IMR-90 (cell line): ENCODE measurements around the gene MT1H. TPM values are rescaled to one million over a fixed set of nuclear protein-coding genes. Genes with fewer than 3 reads are reported as not detected.

ENCODE experiments used
- ATAC-seq: fragments of 200-7000 bp; cut with Tn5 transposase; 2 replicates; pipeline ENCODE4 v1.9.1; 2020; ENCODE audit warnings: low read depth, mild to moderate bottlenecking, moderate library complexity
- BruUV-seq: library from RNA; stranded (reverse); fragments of 400-500 nt; replicated peaks from 2 replicates; lab custom pipeline; 2021; lab: Mats Ljungman, UMichigan
- CTCF ChIA-PET: fragments of 300-600 bp; formaldehyde crosslinking; extraction: SDS; loops from one replicate; lab custom pipeline; 2021; ENCODE audit warnings: antibody characterized with exemption; lab: Yijun Ruan, JAX
- POLR2A ChIA-PET: fragments of 300-600 bp; sonication (Branson Sonifier 250); formaldehyde crosslinking; loops from one replicate; lab custom pipeline; 2022; ENCODE audit warnings: antibody characterized with exemption; ENCODE audit not compliant: unreplicated experiment; lab: Charles Lee
- DNase-seq: peaks from one replicate; pipeline ENCODE4 v3.0.0; 2013
- H2AFZ ChIP-seq: replicated peaks from 2 replicates; pipeline ENCODE3; 2013; ENCODE audit warnings: low read length, mild to moderate bottlenecking; ENCODE audit not compliant: poor library complexity
- H2AK5ac ChIP-seq: 2 replicates; pipeline ENCODE4 v1.6.1; 2013; ENCODE audit warnings: low read depth, low read length, inconsistent platforms
- H2AK9ac ChIP-seq: replicated peaks from 2 replicates; pipeline ENCODE3; 2013; ENCODE audit warnings: mild to moderate bottlenecking, low read depth, low read length, moderate library complexity; ENCODE audit not compliant: poor library complexity
- H2BK120ac ChIP-seq: 2 replicates; pipeline ENCODE4 v1.6.1; 2013; ENCODE audit warnings: low read depth, low read length, inconsistent platforms
- H2BK15ac ChIP-seq: 3 replicates; pipeline ENCODE4 v1.6.1; 2013; ENCODE audit warnings: low read depth, low read length, inconsistent platforms
- H2BK20ac ChIP-seq: 2 replicates; pipeline ENCODE4 v1.6.1; 2013; ENCODE audit warnings: low read depth, mild to moderate bottlenecking, inconsistent platforms, low read length, moderate library complexity
- H2BK5ac ChIP-seq: 2 replicates; pipeline ENCODE4 v1.6.1; 2013; ENCODE audit warnings: mild to moderate bottlenecking, low read depth, low read length, inconsistent platforms; ENCODE audit not compliant: poor library complexity, severe bottlenecking
- H3K14ac ChIP-seq: replicated peaks from 2 replicates; pipeline ENCODE4 v1.6.1; 2013; ENCODE audit warnings: low read depth, low read length, inconsistent platforms
- H3K18ac ChIP-seq: 2 replicates; pipeline ENCODE4 v1.6.1; 2013; ENCODE audit warnings: low read depth, low read length, control low read depth
- H3K23ac ChIP-seq: 2 replicates; pipeline ENCODE4 v1.6.1; 2013; ENCODE audit warnings: low read depth, low read length, inconsistent platforms
- H3K27ac ChIP-seq: 2 replicates; pipeline ENCODE4 v1.5.1; 2013; ENCODE audit warnings: mild to moderate bottlenecking, control low read depth, low read length; ENCODE audit not compliant: insufficient read depth
- H3K27me3 ChIP-seq: 2 replicates; pipeline ENCODE4 v1.6.1; 2013; ENCODE audit warnings: low read length; ENCODE audit not compliant: control insufficient read depth, insufficient read depth
- H3K36me3 ChIP-seq: 2 replicates; pipeline ENCODE4 v1.6.1; 2013; ENCODE audit warnings: low read length, mixed read lengths; ENCODE audit not compliant: control insufficient read depth, insufficient read depth
- H3K4ac ChIP-seq: 2 replicates; pipeline ENCODE4 v1.6.1; 2013; ENCODE audit warnings: low read depth, low read length, inconsistent platforms
- H3K4me1 ChIP-seq: 2 replicates; pipeline ENCODE4 v1.6.1; 2013; ENCODE audit warnings: low read length, mixed read lengths; ENCODE audit not compliant: control insufficient read depth, insufficient read depth
- H3K4me2 ChIP-seq: 2 replicates; pipeline ENCODE4 v1.6.1; 2013; ENCODE audit warnings: low read depth, mild to moderate bottlenecking, control low read depth, low read length, moderate library complexity
- H3K4me3 ChIP-seq: 2 replicates; pipeline ENCODE4 v1.5.1; 2013; ENCODE audit warnings: low read depth, mild to moderate bottlenecking, control low read depth, low read length, moderate library complexity; ENCODE audit not compliant: insufficient read depth
- H3K56ac ChIP-seq: 2 replicates; pipeline ENCODE4 v1.6.1; 2013; ENCODE audit warnings: low read length, inconsistent platforms; ENCODE audit not compliant: insufficient read depth; ENCODE audit errors: extremely low read depth
- H3K79me1 ChIP-seq, 2 experiments: 2 replicates each; pipeline ENCODE4 v1.6.1; 2013; ENCODE audit warnings: low read length in 2 of 2, inconsistent platforms in 1 of 2, low read depth in 1 of 2
- H3K9ac ChIP-seq: 2 replicates; pipeline ENCODE4 v1.6.1; 2013; ENCODE audit warnings: low read depth, low read length, control low read depth
- H3K9me1 ChIP-seq: 2 replicates; pipeline ENCODE4 v1.6.1; 2013; ENCODE audit warnings: low read length, inconsistent platforms; ENCODE audit not compliant: insufficient read depth
- H3K9me3 ChIP-seq: 2 replicates; pipeline ENCODE4 v1.6.1; 2013; ENCODE audit warnings: low read length; ENCODE audit not compliant: control insufficient read depth, insufficient read depth
- H4K20me1 ChIP-seq: 2 replicates; pipeline ENCODE4 v1.6.1; 2013; ENCODE audit warnings: low read length, inconsistent platforms; ENCODE audit not compliant: insufficient read depth
- H4K5ac ChIP-seq: 2 replicates; pipeline ENCODE4 v1.6.1; 2013; ENCODE audit warnings: mild to moderate bottlenecking, low read depth, low read length, control low read depth
- H4K8ac ChIP-seq, 2 experiments: 2 replicates each; pipeline ENCODE4 v1.6.1; 2013; ENCODE audit warnings: low read depth in 2 of 2, low read length in 2 of 2, control low read depth in 1 of 2, inconsistent platforms in 1 of 2
- H4K91ac ChIP-seq: 2 replicates; pipeline ENCODE4 v1.6.1; 2013; ENCODE audit warnings: low read depth, low read length, inconsistent platforms; ENCODE audit not compliant: insufficient read depth
- MAFK ChIP-seq: IDR thresholded peaks from 2 replicates; pipeline ENCODE4 v1.6.1; 2012; ENCODE audit warnings: low read depth, low read length, improper control_type of control experiment
- POLR2A ChIP-seq: IDR thresholded peaks from 2 replicates; pipeline ENCODE4 v1.6.1; 2012; ENCODE audit warnings: mild to moderate bottlenecking, low read depth, low read length
- whole genome bisulfite sequencing, 2 experiments: methylation state at CpG; one replicate each; pipeline versions ENCODE4 v1.1.5 to v1.1.7; 2013; ENCODE audit warnings: missing lambda C conversion rate in 2 of 2; ENCODE audit not compliant: insufficient read length in 1 of 2; ENCODE audit errors: extremely low coverage in 2 of 2; 5-methylcytosine and 5-hydroxymethylcytosine counted together
- dilution Hi-C: fragments of 300-500 bp; cut with HindIII; formaldehyde crosslinking; loops from one replicate; pipeline ENCODE4 v1.14.3; 2018; ENCODE audit warnings: low sequenced_read_pairs; ENCODE audit not compliant: unreplicated experiment
- in situ Hi-C: fragments of 300-500 bp; cut with MboI; formaldehyde crosslinking; loops from 3 replicates; pipeline ENCODE4 v1.14.3; 2019; ENCODE audit warnings: low sequenced_read_pairs, inconsistent platforms, mixed read lengths
- intact Hi-C: fragments of 100-400 bp; cut with micrococcal nuclease; formaldehyde crosslinking; loops from 2 replicates; pipeline ENCODE4 v1.10.0; 2022
- polyA plus RNA-seq, 3 experiments: library from polyadenylated mRNA; depleted of rRNA; stranded (reverse); fragments of >200 nt; gene quantifications; 2 replicates each; pipeline ENCODE4 v1.2.3, GENCODE V29; 2012; ENCODE audit warnings: low replicate concordance in 1 of 3
- total RNA-seq: library from RNA; depleted of rRNA; stranded (reverse); fragments of >200 nt; gene quantifications from 2 replicates; pipeline ENCODE4 v1.2.3, GENCODE V29; 2012
- TF ChIP-seq, protein P1 (sequence below): conservative IDR thresholded peaks from 2 replicates; pipeline ENCODE4 v1.5.1; 2012; ENCODE audit warnings: mild to moderate bottlenecking, low read depth, low read length, improper control_type of control experiment
- TF ChIP-seq, protein P2 (sequence below): fragments of 150-350 bp; IDR thresholded peaks from 2 replicates; pipeline ENCODE4 v1.6.1; 2016; ENCODE audit warnings: low read depth, mild to moderate bottlenecking, low read length, moderate library complexity, borderline replicate concordance

MT1H gene
- total and polyA plus RNA-seq, 2 of the 4 experiments (the other 2 are of a cell fraction), result not detected

DNA sequence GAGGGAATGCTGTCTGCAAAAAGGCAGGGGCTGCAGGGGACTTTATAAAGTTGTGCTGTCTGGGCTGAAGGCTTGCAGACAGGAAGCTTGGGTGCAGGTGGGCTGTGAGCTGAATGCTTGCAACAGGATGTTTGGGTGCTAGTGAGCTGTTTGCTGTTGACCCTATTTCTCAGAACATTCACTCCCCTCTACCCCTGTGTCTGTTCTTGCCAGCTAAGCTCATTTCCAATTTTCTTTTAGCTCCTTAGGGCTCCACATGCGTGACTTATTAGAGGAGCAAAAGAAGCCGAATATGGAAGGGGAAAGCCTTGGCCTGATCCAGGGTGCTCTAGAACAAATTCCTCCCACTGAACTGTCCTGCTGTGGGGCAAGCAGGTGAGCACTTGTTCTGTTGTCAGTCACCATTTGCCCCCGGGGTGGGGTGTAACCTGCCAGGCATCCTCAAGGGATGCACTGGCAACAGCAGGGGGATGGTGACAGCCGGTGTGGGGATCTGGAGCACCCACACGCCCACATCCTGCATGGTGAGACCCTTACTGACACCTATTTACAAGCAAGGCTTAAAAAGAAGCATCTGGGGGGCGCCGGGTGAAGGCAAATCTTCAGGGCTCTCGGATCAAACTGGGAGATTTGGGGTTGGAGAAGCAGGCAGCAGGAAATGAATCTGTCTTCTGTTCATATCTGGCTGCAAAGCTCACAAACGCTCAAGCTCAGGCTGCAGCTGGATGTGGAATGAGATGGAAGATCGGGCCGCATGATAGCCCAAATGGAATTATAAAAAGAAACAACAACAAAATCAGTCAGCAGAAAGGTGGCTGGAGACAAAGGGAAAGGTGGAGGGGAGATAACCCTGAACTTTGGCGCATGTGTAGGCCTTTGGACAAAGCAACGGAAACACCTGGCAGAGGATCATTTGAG, 39.2 kb downstream of the MT1H start:
- H3K9me1 ChIP-seq, result no peaks in the 10 kb centered on the region
- no peaks in the 10 kb centered on the region for H3K4me1 ChIP-seq
- no peaks in the 10 kb centered on the region for H3K36me3 ChIP-seq
- no peak overlapping the region for H2AK9ac ChIP-seq
- in situ Hi-C loops (loop anchor here (25.0 kb wide), 1 partner anchor 771 kb away; no protein-coding TSS in a partner anchor), dilution Hi-C loops (no loop called here), intact Hi-C loops (no loop called here)
- WGBS, 2 experiments, result 58% methylated on average over 2 of the region's 13 CpGs; no CpG with 5 or more reads in 1 of the 2 experiments
- no peak overlapping the region for H3K23ac ChIP-seq
- no peak overlapping the region for H2BK5ac ChIP-seq
- H3K9me3 ChIP-seq, result no peaks in the 10 kb centered on the region
- H2BK120ac ChIP-seq, result no peak overlapping the region
- no peaks in the 10 kb centered on the region for H4K20me1 ChIP-seq
- ChIA-PET CTCF (interaction anchor here (0.5 to 1.5 kb wide), 4 partner anchors 8 to 336 kb away, joined by 3 to 5 read pairs (median 3); no protein-coding TSS in a partner anchor), POLR2A (no interaction called here)
- no peak overlapping the region for H2AK5ac ChIP-seq
- no peak overlapping the region for H3K56ac ChIP-seq
- ATAC-seq, result no peak
- H3K4me2 ChIP-seq, result no peak overlapping the region
- H3K4ac ChIP-seq, result no peak overlapping the region
- no peak overlapping the region for H3K27ac ChIP-seq
- H2BK20ac ChIP-seq, result no peak overlapping the region
- no peak overlapping the region for H4K5ac ChIP-seq
- no peak overlapping the region for H2BK15ac ChIP-seq
- TF ChIP-seq MAFK (no peak), POLR2A (no peak)
- TF ChIP-seq, protein P1, sequence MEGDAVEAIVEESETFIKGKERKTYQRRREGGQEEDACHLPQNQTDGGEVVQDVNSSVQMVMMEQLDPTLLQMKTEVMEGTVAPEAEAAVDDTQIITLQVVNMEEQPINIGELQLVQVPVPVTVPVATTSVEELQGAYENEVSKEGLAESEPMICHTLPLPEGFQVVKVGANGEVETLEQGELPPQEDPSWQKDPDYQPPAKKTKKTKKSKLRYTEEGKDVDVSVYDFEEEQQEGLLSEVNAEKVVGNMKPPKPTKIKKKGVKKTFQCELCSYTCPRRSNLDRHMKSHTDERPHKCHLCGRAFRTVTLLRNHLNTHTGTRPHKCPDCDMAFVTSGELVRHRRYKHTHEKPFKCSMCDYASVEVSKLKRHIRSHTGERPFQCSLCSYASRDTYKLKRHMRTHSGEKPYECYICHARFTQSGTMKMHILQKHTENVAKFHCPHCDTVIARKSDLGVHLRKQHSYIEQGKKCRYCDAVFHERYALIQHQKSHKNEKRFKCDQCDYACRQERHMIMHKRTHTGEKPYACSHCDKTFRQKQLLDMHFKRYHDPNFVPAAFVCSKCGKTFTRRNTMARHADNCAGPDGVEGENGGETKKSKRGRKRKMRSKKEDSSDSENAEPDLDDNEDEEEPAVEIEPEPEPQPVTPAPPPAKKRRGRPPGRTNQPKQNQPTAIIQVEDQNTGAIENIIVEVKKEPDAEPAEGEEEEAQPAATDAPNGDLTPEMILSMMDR, result no peak
- TF ChIP-seq, protein P2, sequence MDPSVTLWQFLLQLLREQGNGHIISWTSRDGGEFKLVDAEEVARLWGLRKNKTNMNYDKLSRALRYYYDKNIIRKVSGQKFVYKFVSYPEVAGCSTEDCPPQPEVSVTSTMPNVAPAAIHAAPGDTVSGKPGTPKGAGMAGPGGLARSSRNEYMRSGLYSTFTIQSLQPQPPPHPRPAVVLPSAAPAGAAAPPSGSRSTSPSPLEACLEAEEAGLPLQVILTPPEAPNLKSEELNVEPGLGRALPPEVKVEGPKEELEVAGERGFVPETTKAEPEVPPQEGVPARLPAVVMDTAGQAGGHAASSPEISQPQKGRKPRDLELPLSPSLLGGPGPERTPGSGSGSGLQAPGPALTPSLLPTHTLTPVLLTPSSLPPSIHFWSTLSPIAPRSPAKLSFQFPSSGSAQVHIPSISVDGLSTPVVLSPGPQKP, result no peak
- no peak overlapping the region for H3K18ac ChIP-seq
- no peak overlapping the region for H3K4me3 ChIP-seq
- H3K14ac ChIP-seq, result no peak overlapping the region
- H3K79me1 ChIP-seq, result no peaks in the 10 kb centered on the region
- no TSS peak for BruUV-seq
- H2AFZ ChIP-seq, result no peak overlapping the region
- no peak overlapping the region for H4K91ac ChIP-seq
- H4K8ac ChIP-seq, result no peak overlapping the region
- DNase-seq, result no peak
- peaks cover 20% of the 10 kb centered on the region for H3K27me3 ChIP-seq
- no peak overlapping the region for H3K9ac ChIP-seq
